DMS 273 treated with DMSO at 0.1 percent for 48 hours (cell line): ENCODE results near the gene BMP7.
"Not testable (repeated sequence)": the region's sequence is repeated elsewhere in the genome, so short reads cannot be mapped to it uniquely, and the experiment has no call there.

Source experiments
- DNase-seq: peaks from one replicate; lab custom pipeline; 2025; lab: John Stamatoyannopoulos, UW

The BMP7 gene

DNA sequence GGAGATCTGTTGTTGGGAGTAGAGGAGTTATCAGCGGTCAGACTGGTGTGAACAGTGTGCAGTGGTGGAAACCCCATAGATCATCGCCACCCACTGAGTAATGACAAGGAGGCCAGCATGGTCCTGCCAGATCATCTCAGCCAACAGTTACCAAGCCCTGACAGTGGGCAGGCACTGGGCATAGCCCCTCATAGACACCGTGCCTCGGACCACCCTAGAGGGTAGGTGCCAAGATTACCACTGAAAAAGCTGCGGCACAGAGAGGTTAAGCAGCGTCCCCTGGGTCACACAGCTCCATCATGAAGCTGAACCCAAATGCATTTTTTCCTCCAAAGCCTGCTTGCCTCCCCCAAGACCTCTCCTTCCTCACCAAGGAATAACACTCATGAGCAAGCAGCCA lies 21.5 kb upstream of the BMP7 start:
- DNase-seq = no peak

DNA sequence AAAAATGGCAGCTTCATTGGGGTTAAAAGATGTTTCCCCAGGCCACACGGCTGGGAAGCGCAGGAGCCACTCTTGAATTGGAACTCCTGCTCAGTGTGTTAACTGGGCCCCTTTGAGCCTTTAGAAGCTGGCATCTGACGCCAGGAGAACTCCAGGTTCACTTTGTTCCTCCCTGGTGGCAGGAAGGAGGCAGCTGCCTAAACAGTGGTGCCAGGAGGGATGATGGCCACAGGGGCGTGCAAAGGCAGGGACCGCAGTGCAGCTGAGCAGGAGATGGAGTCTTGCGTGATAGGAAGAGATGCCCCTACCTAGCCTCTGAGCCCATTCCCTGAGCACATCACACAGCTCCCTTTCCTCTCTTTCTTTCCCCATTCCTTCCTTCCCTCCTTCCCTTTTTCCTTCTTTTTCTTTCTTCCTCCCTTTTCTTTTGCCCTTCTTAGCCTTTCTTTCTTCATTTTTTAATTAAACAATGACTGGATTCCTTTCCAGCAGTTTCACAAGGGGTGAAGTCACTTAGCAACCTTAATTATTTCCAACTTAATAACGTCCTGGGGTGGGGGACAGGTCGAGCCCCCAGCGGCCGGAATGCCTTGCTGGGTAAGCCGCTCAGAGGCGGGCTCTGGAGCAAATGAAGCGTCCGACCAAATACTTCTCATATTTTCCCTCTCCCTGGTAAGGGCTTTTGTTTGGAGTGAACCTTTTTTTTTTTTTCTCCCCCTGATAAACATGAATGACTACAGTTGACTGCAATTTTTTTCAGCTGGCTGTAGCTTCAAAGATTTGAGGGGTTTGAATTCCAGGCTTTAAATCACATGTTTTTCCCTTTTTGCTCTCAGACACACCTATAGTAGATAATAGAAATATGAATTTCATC lies 20.8 kb upstream of the BMP7 start:
- no peak for DNase-seq

DNA sequence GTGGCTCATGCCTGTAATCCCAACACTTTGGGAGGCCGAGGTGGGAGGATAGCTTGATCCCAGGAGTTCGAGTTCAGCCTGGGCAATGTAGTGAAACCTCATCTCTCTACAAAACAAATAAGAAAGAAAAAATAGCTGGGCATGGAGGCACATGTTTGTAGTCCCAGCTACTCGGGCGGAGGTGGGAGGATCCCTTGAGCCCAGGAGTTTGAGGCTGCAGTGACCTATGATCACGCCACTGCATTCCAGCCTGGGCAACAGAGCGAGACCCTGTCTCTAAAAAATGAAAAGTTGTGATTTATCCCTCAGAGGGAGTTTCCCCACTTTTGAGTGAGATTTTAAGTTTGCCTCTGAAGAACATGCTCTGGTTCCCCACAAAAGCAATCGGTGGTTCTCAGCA lies 17.4 kb upstream of the BMP7 start:
- no peak for DNase-seq

DNA sequence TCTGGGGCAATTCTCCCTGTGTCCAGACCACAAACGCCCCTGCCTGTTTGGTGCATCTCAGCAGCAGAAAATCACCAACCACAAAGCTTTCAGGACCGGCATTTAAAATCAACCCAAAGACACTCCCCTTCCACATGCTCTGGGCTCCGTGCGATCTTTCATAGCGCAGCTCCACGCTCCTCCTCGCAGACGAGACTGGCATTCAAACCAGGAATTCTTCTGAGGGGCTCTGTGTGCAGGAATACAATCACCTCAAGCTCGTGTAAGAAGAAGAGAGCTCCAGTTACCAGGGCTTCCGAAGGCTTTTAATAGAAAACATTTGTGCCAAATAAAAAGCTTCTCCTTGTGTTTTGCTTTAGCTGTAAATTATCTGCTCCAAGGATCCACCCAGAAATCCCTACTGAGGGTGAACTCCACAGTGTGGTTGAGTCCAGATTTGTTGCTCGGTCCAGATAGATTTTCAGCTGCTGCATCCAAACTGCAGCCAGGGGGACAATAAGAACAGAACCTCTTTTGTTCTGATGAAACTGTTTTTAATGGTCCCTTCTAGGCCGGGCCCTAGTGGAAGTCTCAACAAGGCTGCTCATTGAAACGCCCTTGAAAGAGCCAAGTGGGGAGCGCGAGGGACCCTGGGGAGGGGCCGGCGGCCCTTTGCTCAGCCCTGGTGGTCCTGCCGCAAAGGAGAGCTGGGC lies 16.4 kb upstream of the BMP7 start:
- DNase-seq = no peak

DNA sequence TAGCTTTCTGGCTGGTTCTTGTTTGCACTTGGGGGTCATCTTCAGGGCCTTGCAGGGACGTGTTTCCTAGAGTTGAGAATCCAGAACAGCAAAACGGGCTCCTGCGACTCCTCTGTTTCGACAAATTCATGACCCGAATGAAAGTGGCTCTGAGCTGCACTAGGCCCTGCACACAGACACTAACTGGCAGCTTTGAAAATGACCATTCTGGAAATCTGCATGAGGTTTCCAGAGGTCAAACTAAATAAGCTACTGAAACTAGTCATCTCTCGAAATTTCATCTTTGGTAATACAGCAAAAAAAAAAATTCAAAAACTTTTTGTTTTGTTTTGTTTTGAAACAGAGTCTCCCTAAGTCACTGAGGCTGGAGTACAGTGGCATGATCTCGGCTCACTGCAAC lies 15.5 kb upstream of the BMP7 start:
- DNase-seq = no peak

DNA sequence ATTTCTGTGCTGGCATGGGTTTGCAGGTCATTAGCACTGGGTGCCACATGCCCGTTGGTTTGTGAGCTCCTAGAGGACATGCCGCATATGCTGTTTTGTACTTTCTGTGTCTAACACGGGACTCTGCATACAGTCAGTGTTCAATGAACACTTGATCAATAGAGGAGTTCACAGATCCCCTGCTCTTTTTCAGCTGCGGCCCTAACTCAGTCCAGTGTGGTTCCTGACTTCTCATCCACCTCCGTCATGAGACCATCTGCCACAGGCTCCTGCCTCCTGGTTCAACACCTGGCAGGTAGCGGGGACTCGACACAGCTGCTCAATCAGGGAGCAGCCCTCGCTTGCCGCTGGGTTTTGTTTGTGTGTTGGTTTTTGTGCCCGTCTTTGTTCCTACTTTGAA lies 13.8 kb upstream of the BMP7 start:
- no peak for DNase-seq

DNA sequence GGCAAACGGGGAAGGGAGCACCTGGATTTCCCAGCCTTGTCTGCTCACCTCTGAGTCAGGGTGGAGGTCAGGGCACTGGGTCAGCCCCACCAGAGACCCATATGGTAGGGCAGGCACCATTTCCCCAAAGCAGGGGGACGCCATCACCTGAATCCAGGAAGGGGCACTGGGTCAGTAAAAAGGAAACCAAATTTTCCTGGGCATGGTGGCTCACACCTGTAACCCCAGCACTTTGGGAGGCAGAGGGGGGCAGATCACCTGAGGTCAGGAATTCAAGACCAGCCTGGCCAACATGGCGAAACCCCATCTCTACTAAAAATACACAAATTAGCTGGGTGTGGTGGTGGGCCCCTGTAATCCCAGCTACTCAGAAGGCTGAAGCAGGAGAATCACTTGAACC lies 13.1 kb upstream of the BMP7 start:
- DNase-seq = not testable (repeated sequence)

DNA sequence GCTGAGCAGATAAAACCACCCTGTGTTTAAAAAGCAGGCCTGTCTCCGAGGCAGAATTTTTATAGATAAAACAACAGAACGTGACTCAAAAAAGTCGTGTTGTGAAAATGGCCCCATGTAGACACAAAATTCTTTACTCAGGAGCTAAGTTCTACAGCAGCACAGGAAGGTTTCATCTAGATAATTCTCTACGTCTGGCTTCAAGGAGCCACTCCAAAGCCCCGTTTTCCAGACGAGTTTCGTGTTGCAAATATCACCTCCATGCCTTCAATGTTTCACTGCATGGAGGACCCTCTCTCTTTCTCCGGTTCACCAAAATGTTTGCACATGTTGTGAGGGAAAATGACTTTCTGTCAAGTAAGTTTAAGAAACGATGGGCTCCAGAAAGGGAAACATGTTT lies 12.0 kb upstream of the BMP7 start:
- DNase-seq = no peak

DNA sequence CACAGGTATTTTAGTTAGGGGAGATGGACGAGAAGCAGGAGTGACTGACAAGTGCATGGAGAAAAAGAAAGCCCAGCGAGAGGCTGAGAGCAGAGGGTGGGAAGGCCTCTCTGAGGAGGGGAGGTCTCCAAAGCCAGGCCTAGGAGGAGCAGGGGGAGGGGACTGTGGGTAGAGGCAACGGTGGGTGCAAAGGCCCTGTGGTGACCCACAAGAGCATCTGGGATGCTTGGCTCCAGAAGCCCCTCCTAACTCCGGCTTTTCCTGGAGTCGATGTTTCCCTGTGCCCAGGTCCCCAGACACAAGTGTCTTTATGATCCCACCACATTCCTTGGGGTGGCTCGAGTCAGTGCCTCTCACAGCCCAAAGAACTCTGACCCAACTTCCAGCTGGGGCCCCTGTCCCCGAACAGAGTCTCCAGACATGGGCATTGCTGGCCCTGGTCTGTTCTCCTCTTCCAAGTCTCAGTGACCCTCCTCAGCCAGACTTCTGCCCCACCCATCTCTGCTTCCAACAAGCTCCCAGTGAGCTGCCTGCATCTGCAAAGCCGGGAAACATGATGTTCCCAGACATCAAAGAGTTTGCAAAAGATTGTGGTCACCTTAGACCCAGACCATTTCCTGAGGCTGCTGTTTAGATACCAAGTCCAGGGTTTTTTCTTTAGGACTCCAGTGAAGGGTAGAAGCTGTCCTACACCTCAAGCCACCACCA lies 11.1 kb upstream of the BMP7 start:
- no peak for DNase-seq

DNA sequence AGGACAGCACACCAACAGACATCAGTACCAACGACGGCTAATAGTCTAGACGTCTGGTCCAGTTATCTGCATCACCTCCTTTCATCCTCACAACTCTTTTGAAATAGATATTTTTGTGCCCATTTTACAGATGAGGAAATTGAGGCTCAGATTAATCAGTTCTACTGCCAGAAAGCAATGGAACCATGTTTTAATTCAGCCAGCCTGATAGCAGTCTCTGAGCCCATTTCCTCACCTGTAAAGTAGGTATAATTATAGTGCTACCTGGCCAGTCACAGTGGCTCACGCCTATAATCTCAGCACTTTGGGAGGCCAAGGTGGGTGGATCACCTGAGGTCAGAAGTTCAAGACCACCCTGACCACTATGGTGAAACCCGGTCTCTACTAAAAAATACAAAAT lies 9.8 kb upstream of the BMP7 start:
- no peak for DNase-seq

DNA sequence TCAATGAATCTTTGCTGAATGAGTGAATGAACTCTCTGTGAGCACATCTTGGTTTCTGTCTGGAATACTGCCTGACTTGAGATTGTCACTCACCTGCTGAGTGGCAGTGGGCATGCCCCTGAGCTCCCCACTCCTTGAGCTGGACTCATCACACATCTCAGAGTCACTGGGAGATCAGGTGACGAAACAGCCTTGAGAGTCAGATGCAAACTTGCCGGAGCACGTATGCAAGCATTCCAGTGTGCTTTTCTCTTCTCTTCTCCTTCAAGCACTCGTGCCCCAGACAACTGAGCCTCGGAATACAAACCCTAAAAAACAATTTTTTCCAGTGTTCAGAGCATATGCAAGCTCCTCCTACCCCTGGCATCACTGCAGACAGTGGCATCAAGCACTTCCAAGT lies 9.4 kb upstream of the BMP7 start:
- no peak for DNase-seq

DNA sequence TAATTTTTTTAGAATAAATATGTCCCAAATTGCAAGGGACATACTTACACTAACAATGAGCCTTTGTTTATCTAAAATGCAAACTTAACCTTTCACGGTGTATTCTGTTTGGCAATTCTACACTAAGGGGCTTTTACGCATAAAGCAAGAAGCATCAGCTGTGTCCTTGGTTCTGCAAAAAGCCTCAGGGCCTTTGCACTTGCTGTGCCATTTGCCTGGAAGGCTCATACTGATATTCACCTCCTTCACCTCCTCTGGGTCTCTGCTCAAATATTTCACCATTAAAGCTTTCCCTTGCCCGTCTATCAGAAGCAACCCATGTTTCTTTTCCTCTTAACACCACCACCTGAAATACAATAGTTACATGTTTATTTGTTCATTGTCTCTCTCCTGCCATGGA lies 8.9 kb upstream of the BMP7 start:
- no peak for DNase-seq

DNA sequence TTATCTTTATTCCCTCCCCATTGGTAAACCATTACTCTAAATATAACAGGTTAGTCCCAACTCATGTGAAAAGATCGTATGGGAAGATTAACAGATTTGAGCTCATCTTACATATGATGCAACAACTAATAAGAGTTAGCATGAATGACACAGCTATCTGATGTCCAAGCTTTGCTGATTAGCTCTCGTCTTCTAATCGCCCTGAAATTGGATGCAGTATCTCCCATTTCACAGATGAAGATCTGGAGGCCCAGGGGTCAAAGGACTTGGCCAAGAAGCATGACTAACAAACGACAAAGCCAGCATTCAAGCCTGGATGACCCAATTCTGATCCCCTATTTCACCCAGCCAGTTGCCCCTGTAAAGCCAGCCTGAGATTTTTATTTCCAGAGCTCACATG lies 8.4 kb upstream of the BMP7 start:
- no peak for DNase-seq

DNA sequence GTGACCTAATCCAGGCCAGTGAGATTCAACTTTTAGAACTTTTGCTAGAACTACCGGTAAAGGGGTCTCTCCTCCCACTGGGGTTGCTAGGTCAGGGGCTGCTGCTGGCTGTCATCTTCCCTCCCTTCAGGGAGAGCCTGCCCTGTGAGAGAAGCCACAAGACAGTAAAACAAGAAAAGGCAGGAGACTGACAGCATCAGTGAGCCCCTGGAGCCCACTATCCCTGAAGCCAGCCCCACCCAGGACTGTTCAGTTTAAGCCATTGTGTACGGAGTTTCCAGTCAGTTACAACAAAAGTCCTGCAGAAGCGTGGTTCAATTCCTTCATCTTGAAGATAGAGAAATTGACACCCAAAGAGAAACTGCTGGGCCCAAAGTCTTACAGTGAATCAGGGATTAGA lies 7.9 kb upstream of the BMP7 start:
- DNase-seq = no peak

DNA sequence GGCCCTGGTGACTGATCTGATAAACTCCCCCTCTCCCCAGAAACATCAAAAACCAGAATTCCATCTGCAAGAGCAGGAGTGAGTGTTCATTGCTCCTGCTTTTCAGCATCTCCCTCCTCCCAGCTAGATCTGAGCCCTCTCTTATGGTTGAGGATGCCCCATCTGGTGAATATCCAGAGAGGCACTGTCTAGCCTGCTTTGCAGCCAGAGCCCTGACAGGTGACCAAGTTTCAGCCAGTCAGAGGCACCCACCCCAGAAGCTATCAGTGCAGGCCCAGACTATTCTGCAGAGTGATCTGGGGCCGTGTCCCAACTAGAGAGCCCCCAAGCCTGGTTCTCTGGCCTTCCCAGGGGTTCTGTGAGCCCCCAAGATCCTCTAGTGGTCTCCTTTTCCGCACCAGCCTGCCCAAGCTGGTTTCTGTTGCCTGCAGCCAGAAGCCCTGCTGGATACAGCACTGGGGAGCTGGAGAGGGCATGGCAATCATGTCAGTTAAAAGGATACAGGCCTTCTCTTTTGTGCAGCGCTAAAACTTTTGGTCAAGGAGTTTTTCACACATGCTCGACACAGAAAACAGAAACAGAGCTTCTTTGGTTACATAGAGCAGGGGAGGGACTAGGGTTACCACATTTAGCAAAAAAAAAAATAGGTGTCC lies 6.6 kb upstream of the BMP7 start:
- DNase-seq = no peak

DNA sequence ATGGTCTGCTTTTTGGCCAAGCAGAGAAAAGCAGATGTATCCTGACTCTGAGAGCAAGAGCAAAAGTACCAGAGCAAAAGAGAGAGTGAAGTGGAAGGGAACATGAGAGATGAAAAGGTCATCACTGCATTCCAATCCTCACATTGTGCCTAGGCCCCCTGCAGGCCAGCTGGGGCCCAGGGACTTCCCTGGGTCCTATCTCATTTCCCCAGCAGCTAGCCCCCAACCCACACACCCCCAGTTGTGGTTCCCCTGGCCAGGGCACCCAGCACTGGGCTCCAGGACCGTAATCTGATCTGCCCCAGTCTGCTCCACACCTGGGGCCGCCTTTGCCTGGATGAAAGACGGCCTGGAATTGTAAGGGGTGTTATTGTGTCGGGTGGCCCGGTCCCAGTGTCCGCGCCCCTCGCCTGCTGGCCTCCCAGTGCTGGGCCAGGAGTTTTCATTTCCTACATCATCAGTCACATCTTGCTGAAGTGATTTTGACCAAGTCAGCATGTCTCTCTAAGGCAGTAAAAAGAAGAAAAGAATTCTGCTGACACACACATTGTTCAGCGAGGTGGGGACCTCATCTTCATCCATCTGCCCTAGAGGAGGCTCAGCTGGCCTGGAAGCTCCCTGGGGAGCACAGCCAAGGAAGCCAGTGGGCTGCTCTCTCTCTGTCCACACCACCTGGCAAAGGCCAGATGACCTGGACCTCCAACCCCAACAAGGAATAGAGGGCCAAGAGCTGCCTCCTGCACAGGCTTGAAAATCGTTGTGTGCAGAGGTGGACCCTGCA lies 4.0 kb upstream of the BMP7 start:
- no peak for DNase-seq

DNA sequence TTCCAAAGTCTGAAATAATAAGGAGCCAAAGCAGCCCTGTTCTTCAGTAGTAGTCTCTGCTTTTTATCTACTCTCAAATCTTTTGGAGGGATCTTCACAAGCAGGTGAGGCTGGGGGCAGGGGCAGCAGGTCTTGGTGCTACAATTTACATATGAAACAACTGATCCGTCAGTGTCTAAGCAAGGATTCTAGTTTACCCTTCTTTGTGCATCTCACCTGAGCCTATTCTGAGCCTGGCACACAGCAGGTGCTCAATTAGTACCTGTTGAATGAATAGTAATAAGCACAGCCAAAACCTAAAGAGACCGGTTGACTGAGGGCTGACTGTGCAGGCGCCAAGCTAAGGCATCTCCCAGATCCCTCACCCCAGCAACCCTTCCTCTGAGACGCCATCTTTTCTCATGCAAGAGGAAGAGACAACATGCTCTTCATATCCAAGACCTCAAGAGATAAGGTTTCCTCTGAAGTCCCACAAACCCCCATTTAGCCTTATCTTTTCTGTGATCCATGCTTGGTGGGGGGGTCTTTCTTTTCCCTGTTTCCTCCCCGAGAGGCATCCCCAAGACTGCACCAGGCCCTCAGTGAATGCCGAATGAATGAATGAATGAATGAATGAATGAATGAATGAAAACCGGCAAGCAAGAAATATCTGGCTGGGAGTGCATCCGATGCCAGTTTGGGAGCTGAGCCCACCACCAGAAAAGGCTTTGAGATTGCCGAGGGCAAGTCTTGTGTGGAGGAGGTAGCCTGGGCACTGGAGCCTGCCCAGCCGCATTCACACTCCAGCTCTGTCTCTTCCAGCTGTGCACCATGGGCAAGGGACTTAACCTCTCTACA lies 2.9 kb upstream of the BMP7 start:
- DNase-seq = no peak

DNA sequence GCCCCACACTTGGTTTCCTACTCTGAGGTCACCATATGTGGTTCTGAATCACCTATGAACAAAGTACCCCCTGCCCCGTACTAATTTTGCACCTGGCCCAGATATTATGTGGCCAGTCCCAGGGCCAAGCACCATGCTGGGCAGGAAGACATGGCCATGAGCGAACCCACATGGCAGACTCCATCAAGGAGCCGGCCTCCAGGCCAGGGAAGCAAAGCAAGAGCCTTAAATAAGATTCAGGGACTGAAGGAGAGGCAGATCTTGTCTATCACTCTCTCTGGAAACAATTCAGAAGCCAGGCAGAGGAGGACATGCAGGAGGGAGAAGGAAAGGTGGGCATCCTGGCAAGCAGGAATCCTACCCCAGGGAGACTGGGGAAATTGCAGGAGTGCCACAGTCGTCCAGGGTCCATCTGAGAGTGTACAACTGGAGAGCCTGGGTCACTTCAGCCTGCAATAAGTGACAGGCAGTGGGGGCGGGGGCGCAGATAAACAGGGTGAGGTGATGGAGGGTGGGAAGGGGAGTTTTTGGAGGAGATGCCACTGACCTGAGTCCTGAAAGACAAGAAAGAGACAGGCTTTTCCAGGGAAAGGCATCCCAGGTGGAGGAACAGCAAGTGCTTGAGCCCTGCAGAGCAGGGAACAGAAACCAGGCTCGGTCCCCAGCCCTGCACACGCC lies 2.1 kb upstream of the BMP7 start:
- DNase-seq = no peak

DNA sequence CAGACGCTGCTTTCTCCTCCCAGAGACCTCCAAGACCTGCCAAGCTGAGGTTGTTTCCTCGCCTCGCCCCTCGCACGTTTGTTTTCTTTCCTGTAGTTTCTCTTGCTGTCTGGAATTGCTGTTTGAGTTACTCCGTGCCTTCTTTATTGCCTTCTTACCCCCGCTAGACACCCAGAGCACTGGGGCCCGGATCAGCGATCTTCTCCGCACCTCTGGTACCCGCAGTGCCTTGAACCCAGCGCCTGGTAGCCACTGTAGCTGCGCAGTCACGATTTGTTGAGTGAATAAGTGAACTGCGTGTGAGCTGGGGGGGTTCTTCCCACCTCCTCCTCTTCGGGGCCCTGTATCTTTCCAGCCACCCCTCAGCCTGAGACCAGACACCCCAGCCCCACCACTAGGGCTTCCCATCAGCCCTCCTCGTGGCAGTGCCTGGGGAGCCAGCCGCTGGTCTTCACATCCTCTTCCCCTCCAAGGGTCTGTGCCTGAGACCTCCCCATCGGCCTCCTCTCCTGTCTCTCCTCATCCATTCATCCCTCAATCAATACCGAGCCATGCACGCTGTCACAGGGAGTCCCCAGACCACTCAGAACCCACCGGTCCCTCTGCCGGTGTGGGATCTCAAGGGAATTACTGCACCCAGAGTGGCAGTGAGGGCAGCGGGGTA lies 849 bp upstream of the BMP7 start:
- no peak for DNase-seq

DNA sequence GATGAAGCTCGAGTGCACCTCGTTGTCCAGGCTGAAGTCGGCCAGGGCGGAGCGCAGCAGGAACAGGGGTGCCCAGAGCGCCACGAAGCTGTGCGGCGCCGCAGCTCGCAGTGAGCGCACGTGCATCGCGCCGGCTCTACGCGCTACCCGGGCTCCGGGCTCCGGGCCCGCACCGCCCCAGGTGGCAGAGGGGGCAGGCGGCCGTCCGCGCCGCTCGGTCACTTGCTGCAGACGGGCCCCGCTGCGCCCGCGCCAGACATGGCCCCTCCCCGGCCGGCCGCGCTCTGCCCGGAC lies 497 bp downstream of the BMP7 start:
- DNase-seq = no peak
